Lung (tissue), 12 donors: Measurements from ENCODE around the gene CLPX. TPM values are rescaled to one million over a fixed set of nuclear protein-coding genes. Genes with fewer than 3 reads are reported as not detected.
"Not testable (repeated sequence)": the region's sequence is repeated elsewhere in the genome, so short reads cannot be mapped to it uniquely, and the experiment has no call there.

ENCODE experiments used
- ATAC-seq: fragments of 200-7000 bp; cut with Tn5 transposase; one replicate; pipeline ENCODE4 v1.9.1; 2020; ENCODE audit warnings: moderate number of reproducible peaks; ENCODE audit not compliant: insufficient read depth, low FRiP score
- DNase-seq, 3 donors: peaks; one replicate each; pipeline ENCODE4 v3.0.0-alpha.2; 2013 to 2017
- H3K27ac ChIP-seq, 2 donors: one replicate each; pipeline ENCODE4 v1.5.1; 2013; ENCODE audit warnings: mild to moderate bottlenecking in 2 of 2, moderate library complexity in 2 of 2, control low read depth in 1 of 2, inconsistent platforms in 1 of 2, low read depth in 1 of 2, low read length in 1 of 2
- H3K27me3 ChIP-seq, 3 donors: one replicate each; pipeline ENCODE4 v1.5.1; 2013; ENCODE audit warnings: low read length in 2 of 3; ENCODE audit not compliant: control insufficient read depth in 3 of 3, insufficient read depth in 3 of 3
- H3K36me3 ChIP-seq, 4 donors: one replicate each; pipeline ENCODE4 v1.5.1; 2013; ENCODE audit warnings: low read length in 4 of 4, mild to moderate bottlenecking in 1 of 4, moderate library complexity in 1 of 4; ENCODE audit not compliant: control insufficient read depth in 4 of 4, insufficient read depth in 4 of 4
- H3K4me1 ChIP-seq, 5 donors: one replicate each; pipeline ENCODE4 v1.5.1; 2013; ENCODE audit warnings: low read length in 5 of 5, mild to moderate bottlenecking in 2 of 5, moderate library complexity in 1 of 5; ENCODE audit not compliant: control insufficient read depth in 5 of 5, insufficient read depth in 5 of 5
- H3K4me3 ChIP-seq: one replicate; pipeline ENCODE4 v1.5.1; 2013; ENCODE audit warnings: mild to moderate bottlenecking, control low read depth, moderate library complexity
- H3K9ac ChIP-seq, 2 donors: one replicate each; pipeline ENCODE4 v1.5.1; 2013; ENCODE audit warnings: low read length in 2 of 2, control low read depth in 1 of 2; ENCODE audit not compliant: insufficient read depth in 1 of 2
- H3K9me3 ChIP-seq, 4 donors: one replicate each; pipeline ENCODE4 v1.5.1; 2013; ENCODE audit warnings: low read length in 3 of 4, mild to moderate bottlenecking in 1 of 4, moderate library complexity in 1 of 4; ENCODE audit not compliant: control insufficient read depth in 4 of 4, insufficient read depth in 3 of 4
- CTCF ChIP-seq: IDR thresholded peaks from 2 replicates; pipeline ENCODE4 v1.5.1; 2012; ENCODE audit warnings: mild to moderate bottlenecking; ENCODE audit errors: control extremely low read depth, extremely low read depth
- WGBS, 2 donors: extraction: QIAGEN DNeasy Blood & Tissue Kit; methylation state at CpG; one replicate each; pipeline ENCODE4 v1.1.7; 2013; 5-methylcytosine and 5-hydroxymethylcytosine counted together
- polyA plus RNA-seq, 2 donors: library from polyadenylated mRNA; stranded (reverse); fragments of 200-250 nt; gene quantifications; one replicate each; pipeline ENCODE4 v1.2.1, GENCODE V29; 2013
- total RNA-seq, 2 donors: library from RNA; depleted of rRNA in 1 of 2; stranded (reverse); fragments of >200 nt in 1 of 2; gene quantifications; one replicate each; pipeline ENCODE4 v1.2.1, GENCODE V29; 2014 to 2021
- donor health status: control.
- donor health status: control.
- donor health status: Bipolar disorder and iron deficiency.
- donor health status: healthy.
- donor health status: DM: yes; HTN: yes; CAD: no.

Gene CLPX
- total and polyA plus RNA-seq, 4 donors, result 11.2 to 93.6 (median 31.3) TPM

GRCh38 chr15:65146438-65146837, 38.7 kb downstream of the CLPX start:
- ATAC-seq, result no peak
- H3K9ac ChIP-seq, result no peak overlapping the region
- H3K9me3 ChIP-seq, result no peaks in the 10 kb centered on the region
- TF ChIP-seq CTCF, result no peak
- H3K36me3 ChIP-seq, result peaks cover 2 to 11% (median 4%) of the 10 kb centered on the region in 4 donors
- H3K27me3 ChIP-seq, result no peaks in the 10 kb centered on the region
- WGBS, 2 donors, result 89 to 90% methylated on average over 4 of the region's 4 CpGs
- no peak overlapping the region for H3K27ac ChIP-seq
- H3K4me1 ChIP-seq, result no peaks in the 10 kb centered on the region
- DNase-seq, result no peak
- H3K4me3 ChIP-seq, result no peak overlapping the region

- H3K27me3 ChIP-seq, H3K4me3 ChIP-seq, DNase-seq, H3K4me1 ChIP-seq, H3K9ac ChIP-seq, H3K9me3 ChIP-seq, ATAC-seq, H3K27ac ChIP-seq, H3K36me3 ChIP-seq: not testable (repeated sequence)
- 92 to 96% methylated on average over 6 of the region's 6 CpGs for WGBS, 2 donors
Measured at GRCh38 chr15:65138631-65139030, 46.5 kb downstream of the CLPX start.

GRCh38 chr15:65137893-65138292, 47.2 kb downstream of the CLPX start:
- not testable (repeated sequence) for DNase-seq, ATAC-seq

GRCh38 chr15:65137089-65137488, 48.1 kb downstream of the CLPX start:
- not testable (repeated sequence) for H3K27me3 ChIP-seq, H3K9ac ChIP-seq, DNase-seq, H3K9me3 ChIP-seq, H3K36me3 ChIP-seq, ATAC-seq, H3K27ac ChIP-seq, H3K4me3 ChIP-seq
- WGBS, 2 donors, result 93 to 94% methylated on average over 7 of the region's 7 CpGs
- H3K4me1 ChIP-seq, result peaks cover 0 to 10% (median 4%) of the 10 kb centered on the region in 5 donors

More at GRCh38 chr15:65137893-65138292, 47.2 kb downstream of the CLPX start:
- H3K9ac ChIP-seq, H3K36me3 ChIP-seq, H3K27me3 ChIP-seq, H3K4me1 ChIP-seq, H3K27ac ChIP-seq, H3K9me3 ChIP-seq, H3K4me3 ChIP-seq: not testable (repeated sequence)
- WGBS, 2 donors, result 95 to 96% methylated on average over 4 of the region's 4 CpGs

- Histone ChIP-seq H3K36me3 (peaks cover 0 to 9% (median 2%) of the 10 kb centered on the region in 4 donors), H3K4me1 (peaks cover 0 to 15% (median 7%) of the 10 kb centered on the region in 5 donors), H3K27me3 (no peaks in the 10 kb centered on the region), H3K27ac (no peak overlapping the region), H3K9ac (no peak overlapping the region), H3K9me3 (peaks cover 0 to 2% (median 0%) of the 10 kb centered on the region in 4 donors), H3K4me3 (no peak overlapping the region)
- 95 to 96% methylated on average over 8 of the region's 8 CpGs for WGBS, 2 donors
- TF ChIP-seq CTCF, result no peak
- ATAC-seq, result no peak
- no peak for DNase-seq
Measured at GRCh38 chr15:65134538-65134937, 50.6 kb downstream of the CLPX start.
